ENCODE measurements around the gene FOXJ2.

DNA sequence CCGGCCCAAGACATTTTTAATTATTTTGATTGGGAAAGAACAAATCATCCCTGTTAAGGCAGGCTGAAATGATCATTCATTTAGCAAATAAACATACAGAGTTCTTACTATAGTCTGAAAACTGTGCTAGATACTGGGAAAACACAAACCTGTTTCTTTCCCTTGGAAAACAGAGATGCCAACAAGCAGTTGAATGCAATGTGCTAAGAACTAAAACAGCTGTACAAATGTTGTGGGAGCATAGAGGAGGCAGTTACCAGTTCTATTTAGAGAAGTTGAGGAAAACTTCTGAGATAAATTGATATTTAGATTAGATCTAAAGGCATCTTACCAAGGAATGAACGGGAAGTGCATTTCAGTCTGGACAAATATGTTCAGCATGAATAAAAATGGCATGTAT is 46.4 kb downstream of the FOXJ2 start:
- TF ChIP-seq, protein P1, sequence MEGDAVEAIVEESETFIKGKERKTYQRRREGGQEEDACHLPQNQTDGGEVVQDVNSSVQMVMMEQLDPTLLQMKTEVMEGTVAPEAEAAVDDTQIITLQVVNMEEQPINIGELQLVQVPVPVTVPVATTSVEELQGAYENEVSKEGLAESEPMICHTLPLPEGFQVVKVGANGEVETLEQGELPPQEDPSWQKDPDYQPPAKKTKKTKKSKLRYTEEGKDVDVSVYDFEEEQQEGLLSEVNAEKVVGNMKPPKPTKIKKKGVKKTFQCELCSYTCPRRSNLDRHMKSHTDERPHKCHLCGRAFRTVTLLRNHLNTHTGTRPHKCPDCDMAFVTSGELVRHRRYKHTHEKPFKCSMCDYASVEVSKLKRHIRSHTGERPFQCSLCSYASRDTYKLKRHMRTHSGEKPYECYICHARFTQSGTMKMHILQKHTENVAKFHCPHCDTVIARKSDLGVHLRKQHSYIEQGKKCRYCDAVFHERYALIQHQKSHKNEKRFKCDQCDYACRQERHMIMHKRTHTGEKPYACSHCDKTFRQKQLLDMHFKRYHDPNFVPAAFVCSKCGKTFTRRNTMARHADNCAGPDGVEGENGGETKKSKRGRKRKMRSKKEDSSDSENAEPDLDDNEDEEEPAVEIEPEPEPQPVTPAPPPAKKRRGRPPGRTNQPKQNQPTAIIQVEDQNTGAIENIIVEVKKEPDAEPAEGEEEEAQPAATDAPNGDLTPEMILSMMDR (IDR thresholded peaks at IDR 0.05; ENCODE audit: poor library complexity): no peak
- no peak for TF ChIP-seq EZH2 (IDR thresholded peaks at IDR 0.05; ENCODE audit: borderline replicate concordance)
